ENCODE results near the gene GPR156.
A peak's percentile ranks its signal among the peaks of the same experiment; 100 is the strongest.
"Not testable (repeated sequence)": the region's sequence is repeated elsewhere in the genome, so short reads cannot be mapped to it uniquely, and the experiment has no call there.

The GPR156 gene

DNA sequence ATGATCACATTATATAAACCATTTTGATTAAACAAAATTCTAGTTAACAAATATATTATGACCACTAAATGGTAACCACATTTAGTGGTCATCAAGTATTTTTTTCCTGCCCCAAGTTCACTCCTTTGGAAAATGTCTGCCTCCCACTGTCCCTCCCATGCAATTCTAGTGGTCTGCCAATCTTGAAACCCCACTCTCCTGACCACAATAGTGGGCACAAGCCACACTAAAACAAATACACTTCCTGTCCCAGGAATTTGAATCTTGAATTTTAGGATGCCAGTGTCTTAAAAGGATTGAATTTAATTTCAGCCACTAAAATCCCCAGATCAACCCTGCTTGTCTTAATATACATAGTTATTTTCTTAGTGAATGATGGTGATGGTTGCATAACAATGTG, 14.0 kb upstream of the GPR156 start:
- Histone ChIP-seq H3K36me3 (ENCODE audit: control insufficient read depth, insufficient read depth, low read length) (no peaks in the 10 kb centered on the region), H3K9ac (ENCODE audit: low read length) (no peak overlapping the region), H3K4me1 (ENCODE audit: control insufficient read depth, insufficient read depth, low read length) (no peaks in the 10 kb centered on the region), H3K27me3 (ENCODE audit: control insufficient read depth, insufficient read depth, low read length) (no peaks in the 10 kb centered on the region), H3K4me3 (ENCODE audit: low read length) (no peak overlapping the region), H3K27ac (ENCODE audit: low read depth, low read length) (no peak overlapping the region)

DNA sequence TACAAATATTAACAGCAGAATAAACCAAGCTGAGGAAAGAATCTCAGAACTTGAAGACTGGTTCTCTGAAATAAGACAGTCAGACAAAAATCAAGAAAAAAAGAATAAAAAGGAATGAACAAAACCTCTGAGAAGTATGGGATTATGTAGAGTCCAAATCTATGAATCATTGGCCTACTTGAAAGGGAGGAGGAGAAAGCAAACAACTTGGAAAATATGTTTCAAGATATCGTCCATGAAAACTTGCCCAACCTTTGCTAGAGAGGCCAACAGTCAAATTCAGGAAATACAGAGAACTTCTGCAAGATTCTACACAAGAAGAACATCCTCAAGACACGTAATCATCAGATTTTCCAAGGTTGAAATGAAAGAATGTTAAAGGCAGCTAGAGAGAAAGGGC, 6.5 kb upstream of the GPR156 start:
- H3K4me1 ChIP-seq (ENCODE audit: control insufficient read depth, insufficient read depth, low read length); H3K4me3 ChIP-seq (ENCODE audit: low read length); H3K27me3 ChIP-seq (ENCODE audit: control insufficient read depth, insufficient read depth, low read length); H3K27ac ChIP-seq (ENCODE audit: low read depth, low read length); H3K36me3 ChIP-seq (ENCODE audit: control insufficient read depth, insufficient read depth, low read length); H3K9ac ChIP-seq (ENCODE audit: low read length): not testable (repeated sequence)

DNA sequence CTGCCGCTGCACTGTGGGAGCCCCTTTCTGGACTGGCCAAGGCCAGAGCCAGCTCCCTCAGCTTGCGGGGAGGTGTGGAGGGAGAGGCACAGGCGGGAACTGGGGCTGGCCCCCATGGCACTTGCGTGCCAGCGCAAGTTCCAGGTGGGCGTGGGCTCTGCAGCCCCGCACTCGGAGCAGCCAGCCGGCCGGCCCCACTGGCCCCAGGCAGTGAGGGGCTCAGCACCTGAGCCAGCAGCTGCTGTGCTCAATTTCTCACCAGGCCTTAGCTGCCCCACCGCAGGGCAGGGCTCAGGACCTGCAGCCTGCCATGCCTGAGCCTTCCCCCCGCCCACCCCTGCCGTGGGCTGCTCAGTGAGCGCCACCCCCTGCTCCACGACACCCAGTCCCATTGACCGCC, 4.6 kb upstream of the GPR156 start:
- Histone ChIP-seq H3K9ac (ENCODE audit: low read length) (no peak overlapping the region), H3K36me3 (ENCODE audit: control insufficient read depth, insufficient read depth, low read length) (no peaks in the 10 kb centered on the region), H3K4me1 (ENCODE audit: control insufficient read depth, insufficient read depth, low read length) (no peaks in the 10 kb centered on the region), H3K27me3 (ENCODE audit: control insufficient read depth, insufficient read depth, low read length) (no peaks in the 10 kb centered on the region), H3K27ac (ENCODE audit: low read depth, low read length) (no peak overlapping the region), H3K4me3 (ENCODE audit: low read length) (no peak overlapping the region)

DNA sequence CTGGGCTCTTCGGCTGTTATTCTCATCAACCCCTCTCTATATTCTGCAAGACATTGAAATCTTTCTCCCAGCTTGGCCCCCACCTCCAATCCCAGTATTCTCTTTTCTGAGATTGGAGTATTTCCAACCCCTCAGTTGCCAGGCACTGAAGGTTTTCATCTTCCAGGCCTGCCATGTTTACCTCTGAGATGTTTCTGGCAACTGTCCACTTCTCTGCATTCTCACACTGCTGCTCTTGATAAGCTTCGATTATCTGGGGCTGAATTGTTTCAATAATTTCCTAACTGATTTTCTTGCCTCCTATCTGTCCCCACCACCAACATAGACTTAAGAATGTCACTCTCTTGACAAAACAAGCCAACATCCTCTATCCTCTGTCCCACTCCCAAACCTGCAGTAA, 1.4 kb upstream of the GPR156 start:
- no peaks in the 10 kb centered on the region for H3K4me1 ChIP-seq (ENCODE audit: control insufficient read depth, insufficient read depth, low read length)
- H3K4me3 ChIP-seq (ENCODE audit: low read length) = no peak overlapping the region
- no peak overlapping the region for H3K9ac ChIP-seq (ENCODE audit: low read length)
- H3K27ac ChIP-seq (ENCODE audit: low read depth, low read length) = no peak overlapping the region
- no peaks in the 10 kb centered on the region for H3K27me3 ChIP-seq (ENCODE audit: control insufficient read depth, insufficient read depth, low read length)
- no peaks in the 10 kb centered on the region for H3K36me3 ChIP-seq (ENCODE audit: control insufficient read depth, insufficient read depth, low read length)

DNA sequence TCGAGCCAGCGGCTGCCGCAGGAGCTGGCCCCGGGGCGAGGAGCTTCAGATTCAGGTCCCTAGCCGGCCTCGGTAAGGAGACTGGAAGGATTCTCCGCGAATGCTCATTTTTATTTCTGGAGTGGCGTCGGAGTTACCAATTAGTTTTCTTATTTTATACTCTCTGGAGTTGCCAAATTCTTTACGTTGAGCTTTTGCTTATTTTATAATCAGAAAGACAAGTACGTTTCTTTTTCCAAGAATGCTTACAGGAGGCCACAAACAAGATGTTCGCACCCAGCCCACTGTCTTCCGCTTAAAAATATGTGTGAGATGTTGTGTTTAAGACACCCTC, 453 bp upstream of the GPR156 start:
- no peak overlapping the region for H3K9ac ChIP-seq (ENCODE audit: low read length)
- H3K36me3 ChIP-seq (ENCODE audit: control insufficient read depth, insufficient read depth, low read length) = no peaks in the 10 kb centered on the region
- no peak overlapping the region for H3K27ac ChIP-seq (ENCODE audit: low read depth, low read length)
- peak overlapping the region; percentile 57 for H3K4me3 ChIP-seq (ENCODE audit: low read length)
- H3K4me1 ChIP-seq (ENCODE audit: control insufficient read depth, insufficient read depth, low read length) = no peaks in the 10 kb centered on the region
- H3K27me3 ChIP-seq (ENCODE audit: control insufficient read depth, insufficient read depth, low read length) = no peaks in the 10 kb centered on the region

DNA sequence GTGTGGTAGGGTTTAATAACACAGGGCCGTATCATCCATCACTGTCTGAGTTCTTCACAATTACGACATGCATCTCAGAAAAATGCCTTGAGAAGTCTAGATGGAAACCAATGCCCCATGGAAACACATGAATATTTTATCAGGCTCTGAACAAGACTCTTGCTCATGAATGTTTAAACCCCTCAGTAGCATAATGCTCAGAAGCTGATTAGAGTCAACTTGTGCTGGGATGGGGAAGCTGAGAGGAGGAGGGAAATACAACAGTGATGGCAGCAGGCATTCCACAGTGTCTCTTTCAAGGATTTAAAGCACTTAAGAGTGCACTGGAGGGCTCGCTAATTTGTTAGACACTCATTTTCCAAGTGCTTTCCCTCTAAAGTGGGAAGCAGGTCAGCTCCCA, 3.8 kb downstream of the GPR156 start:
- no peak overlapping the region for H3K4me3 ChIP-seq (ENCODE audit: low read length)
- H3K27ac ChIP-seq (ENCODE audit: low read depth, low read length) = no peak overlapping the region
- H3K9ac ChIP-seq (ENCODE audit: low read length) = no peak overlapping the region

DNA sequence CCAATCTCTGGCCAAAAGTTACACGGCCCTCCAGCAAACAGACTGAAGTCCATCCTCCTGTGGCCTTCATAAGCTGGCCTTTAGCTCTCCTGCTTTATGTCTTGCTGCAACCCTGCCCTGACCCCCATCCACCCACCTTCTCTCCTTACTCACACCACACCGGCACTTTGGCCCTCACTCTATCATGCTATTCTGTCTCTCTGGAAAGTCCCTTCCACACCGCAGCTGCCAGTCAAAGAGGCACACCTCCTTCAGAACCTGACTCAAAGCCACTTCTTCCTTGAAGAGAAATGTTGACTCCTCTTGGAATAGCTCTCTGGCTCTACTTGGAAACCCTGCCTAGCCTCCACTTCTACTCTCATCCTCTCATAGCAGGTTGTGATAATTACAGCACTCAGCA, 4.5 kb downstream of the GPR156 start:
- H3K36me3 ChIP-seq (ENCODE audit: control insufficient read depth, insufficient read depth, low read length) = no peaks in the 10 kb centered on the region
- no peak overlapping the region for H3K4me3 ChIP-seq (ENCODE audit: low read length)
- H3K27ac ChIP-seq (ENCODE audit: low read depth, low read length) = no peak overlapping the region
- H3K4me1 ChIP-seq (ENCODE audit: control insufficient read depth, insufficient read depth, low read length) = no peaks in the 10 kb centered on the region
- no peaks in the 10 kb centered on the region for H3K27me3 ChIP-seq (ENCODE audit: control insufficient read depth, insufficient read depth, low read length)
- H3K9ac ChIP-seq (ENCODE audit: low read length) = no peak overlapping the region

More for the DNA sequence above, 3.8 kb downstream of the GPR156 start:
- Histone ChIP-seq H3K27me3 (ENCODE audit: control insufficient read depth, insufficient read depth, low read length) (no peaks in the 10 kb centered on the region), H3K4me1 (ENCODE audit: control insufficient read depth, insufficient read depth, low read length) (no peaks in the 10 kb centered on the region), H3K36me3 (ENCODE audit: control insufficient read depth, insufficient read depth, low read length) (no peaks in the 10 kb centered on the region)

DNA sequence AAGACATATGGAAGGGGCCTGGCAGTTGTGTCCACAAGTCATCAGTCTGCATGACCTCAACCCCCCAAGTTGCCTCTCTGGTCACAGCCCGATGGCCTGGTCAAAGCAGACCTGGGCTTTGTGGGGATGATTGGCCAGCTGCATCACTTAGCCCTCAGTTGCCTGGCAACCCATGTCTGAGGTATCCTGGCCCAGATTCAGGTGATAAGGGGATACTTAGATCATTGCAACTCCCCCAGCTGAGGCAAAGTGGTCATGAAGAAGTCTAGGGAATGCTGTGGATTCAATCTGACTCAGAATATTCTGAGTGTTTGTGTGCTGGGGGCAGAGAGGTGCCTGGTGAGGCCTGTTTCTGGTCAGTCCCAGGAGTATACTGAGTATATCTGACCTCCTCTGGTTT, 5.0 kb downstream of the GPR156 start:
- Histone ChIP-seq H3K9ac (ENCODE audit: low read length) (no peak overlapping the region), H3K36me3 (ENCODE audit: control insufficient read depth, insufficient read depth, low read length) (no peaks in the 10 kb centered on the region)

DNA sequence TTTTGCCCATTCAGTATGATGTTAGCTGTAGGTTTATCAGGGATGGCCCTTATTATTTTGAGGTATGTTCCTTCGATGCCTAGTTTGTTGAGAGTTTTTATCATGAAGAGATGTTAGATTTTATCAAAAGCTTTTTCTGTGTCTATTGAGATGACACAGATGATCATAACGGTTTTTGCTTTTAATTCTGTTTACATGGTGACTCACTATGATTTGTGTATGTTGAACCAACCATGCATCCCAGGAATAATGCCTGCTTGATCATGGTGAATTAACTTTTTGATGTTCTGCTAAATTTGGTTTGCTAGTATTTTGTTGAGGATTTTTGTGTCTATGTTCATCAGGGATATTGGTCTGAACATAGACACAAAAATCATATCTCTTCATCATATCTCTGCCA, 8.3 kb downstream of the GPR156 start:
- no peaks in the 10 kb centered on the region for H3K27me3 ChIP-seq (ENCODE audit: control insufficient read depth, insufficient read depth, low read length)
- no peak overlapping the region for H3K4me3 ChIP-seq (ENCODE audit: low read length)
- H3K9ac ChIP-seq (ENCODE audit: low read length) = no peak overlapping the region
- H3K27ac ChIP-seq (ENCODE audit: low read depth, low read length) = no peak overlapping the region
- H3K36me3 ChIP-seq (ENCODE audit: control insufficient read depth, insufficient read depth, low read length) = no peaks in the 10 kb centered on the region
- no peaks in the 10 kb centered on the region for H3K4me1 ChIP-seq (ENCODE audit: control insufficient read depth, insufficient read depth, low read length)

More for the DNA sequence above, 5.0 kb downstream of the GPR156 start:
- Histone ChIP-seq H3K27me3 (ENCODE audit: control insufficient read depth, insufficient read depth, low read length) (no peaks in the 10 kb centered on the region), H3K4me3 (ENCODE audit: low read length) (no peak overlapping the region), H3K27ac (ENCODE audit: low read depth, low read length) (no peak overlapping the region), H3K4me1 (ENCODE audit: control insufficient read depth, insufficient read depth, low read length) (no peaks in the 10 kb centered on the region)

DNA sequence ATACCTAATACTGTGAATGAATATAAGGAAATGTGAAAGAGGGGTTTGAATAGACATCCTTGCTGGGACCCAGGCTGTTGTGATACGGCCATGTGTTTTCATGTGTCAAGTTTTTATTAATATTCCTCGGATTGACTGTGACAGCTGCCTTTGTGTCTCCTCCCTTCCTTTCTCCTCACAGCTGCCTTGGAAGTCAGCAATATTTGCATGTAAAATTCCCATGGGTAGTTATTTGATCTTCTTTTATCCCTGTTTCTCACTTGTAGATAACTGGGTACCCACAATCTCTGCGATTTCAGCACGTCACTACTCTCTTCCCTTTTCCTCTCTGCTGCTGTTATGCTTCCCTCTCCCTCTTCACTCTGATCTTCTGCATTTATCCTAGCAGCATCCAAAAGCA, 9.4 kb downstream of the GPR156 start:
- no peaks in the 10 kb centered on the region for H3K36me3 ChIP-seq (ENCODE audit: control insufficient read depth, insufficient read depth, low read length)
- H3K27me3 ChIP-seq (ENCODE audit: control insufficient read depth, insufficient read depth, low read length) = no peaks in the 10 kb centered on the region
- no peak overlapping the region for H3K4me3 ChIP-seq (ENCODE audit: low read length)

DNA sequence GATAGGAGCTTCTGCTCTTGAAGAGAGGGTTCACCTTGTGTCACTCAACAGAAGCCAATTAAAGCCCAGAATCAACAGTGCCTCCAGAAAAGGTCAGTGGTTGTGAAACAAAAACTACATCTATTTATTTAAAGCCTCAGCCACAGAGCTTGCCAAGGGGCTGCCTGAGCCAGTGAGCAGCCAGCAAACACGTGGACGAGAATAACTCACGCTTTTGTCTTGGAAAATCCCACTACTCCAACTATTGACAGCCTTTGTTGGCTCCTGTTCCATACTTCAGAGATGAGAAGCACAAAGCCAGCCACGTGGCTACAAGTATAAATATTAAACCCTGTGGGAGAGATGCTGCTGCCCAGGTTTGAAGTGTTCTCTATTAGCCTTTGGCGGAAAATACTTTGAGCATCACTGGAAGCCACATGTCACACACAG, 10.3 kb downstream of the GPR156 start:
- no peaks in the 10 kb centered on the region for H3K27me3 ChIP-seq (ENCODE audit: control insufficient read depth, insufficient read depth, low read length)
- no peaks in the 10 kb centered on the region for H3K36me3 ChIP-seq (ENCODE audit: control insufficient read depth, insufficient read depth, low read length)
- H3K9ac ChIP-seq (ENCODE audit: low read length) = no peak overlapping the region
- no peaks in the 10 kb centered on the region for H3K4me1 ChIP-seq (ENCODE audit: control insufficient read depth, insufficient read depth, low read length)
- no peak overlapping the region for H3K4me3 ChIP-seq (ENCODE audit: low read length)
- H3K27ac ChIP-seq (ENCODE audit: low read depth, low read length) = no peak overlapping the region

More for the DNA sequence above, 9.4 kb downstream of the GPR156 start:
- Histone ChIP-seq H3K27ac (ENCODE audit: low read depth, low read length) (no peak overlapping the region), H3K9ac (ENCODE audit: low read length) (no peak overlapping the region), H3K4me1 (ENCODE audit: control insufficient read depth, insufficient read depth, low read length) (no peaks in the 10 kb centered on the region)

DNA sequence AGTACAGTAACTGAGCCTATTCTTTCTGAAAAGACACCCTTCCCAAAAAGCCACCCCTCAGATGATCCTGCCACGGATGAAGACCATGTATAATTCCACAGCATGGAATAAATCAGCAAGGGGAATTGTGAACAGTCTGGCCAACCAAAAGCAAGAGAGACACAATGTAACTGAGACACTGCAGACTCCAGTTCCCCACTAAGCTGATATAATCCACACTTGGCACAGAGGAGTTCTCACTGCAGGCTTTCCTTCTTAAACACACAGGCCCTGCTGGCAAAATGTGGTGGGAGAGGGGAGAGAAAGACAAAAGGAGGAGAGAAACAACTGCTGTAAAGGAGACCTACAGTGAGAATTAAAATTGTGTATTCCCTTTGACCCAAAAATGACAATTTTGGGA, 12.7 kb downstream of the GPR156 start:
- Histone ChIP-seq H3K27me3 (ENCODE audit: control insufficient read depth, insufficient read depth, low read length) (no peaks in the 10 kb centered on the region), H3K4me1 (ENCODE audit: control insufficient read depth, insufficient read depth, low read length) (no peaks in the 10 kb centered on the region)

DNA sequence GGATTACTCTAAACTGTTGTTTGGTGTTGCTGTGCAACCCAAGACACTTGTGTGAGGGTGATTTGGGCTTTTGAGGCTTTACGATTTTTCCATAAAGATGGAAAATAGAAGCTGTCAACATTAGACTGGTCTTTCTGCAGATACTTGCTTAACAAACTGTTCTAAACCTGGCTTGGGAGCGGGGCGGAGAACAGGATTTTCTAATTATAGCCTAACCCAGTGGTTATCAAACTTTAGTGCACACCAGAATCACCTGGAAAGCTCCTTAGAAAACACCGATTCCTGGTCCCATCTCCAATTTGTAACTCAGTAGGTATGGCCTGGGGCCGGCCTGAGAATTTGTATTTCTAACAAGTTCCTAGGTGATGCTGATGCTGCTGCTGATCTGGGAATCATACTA, 19.0 kb downstream of the GPR156 start:
- no peaks in the 10 kb centered on the region for H3K36me3 ChIP-seq (ENCODE audit: control insufficient read depth, insufficient read depth, low read length)
- no peak overlapping the region for H3K4me3 ChIP-seq (ENCODE audit: low read length)
- H3K4me1 ChIP-seq (ENCODE audit: control insufficient read depth, insufficient read depth, low read length) = no peaks in the 10 kb centered on the region
- no peak overlapping the region for H3K27ac ChIP-seq (ENCODE audit: low read depth, low read length)
- no peak overlapping the region for H3K9ac ChIP-seq (ENCODE audit: low read length)
- H3K27me3 ChIP-seq (ENCODE audit: control insufficient read depth, insufficient read depth, low read length) = no peaks in the 10 kb centered on the region

More for the DNA sequence above, 12.7 kb downstream of the GPR156 start:
- Histone ChIP-seq H3K9ac (ENCODE audit: low read length) (no peak overlapping the region), H3K27ac (ENCODE audit: low read depth, low read length) (no peak overlapping the region), H3K4me3 (ENCODE audit: low read length) (no peak overlapping the region), H3K36me3 (ENCODE audit: control insufficient read depth, insufficient read depth, low read length) (no peaks in the 10 kb centered on the region)

DNA sequence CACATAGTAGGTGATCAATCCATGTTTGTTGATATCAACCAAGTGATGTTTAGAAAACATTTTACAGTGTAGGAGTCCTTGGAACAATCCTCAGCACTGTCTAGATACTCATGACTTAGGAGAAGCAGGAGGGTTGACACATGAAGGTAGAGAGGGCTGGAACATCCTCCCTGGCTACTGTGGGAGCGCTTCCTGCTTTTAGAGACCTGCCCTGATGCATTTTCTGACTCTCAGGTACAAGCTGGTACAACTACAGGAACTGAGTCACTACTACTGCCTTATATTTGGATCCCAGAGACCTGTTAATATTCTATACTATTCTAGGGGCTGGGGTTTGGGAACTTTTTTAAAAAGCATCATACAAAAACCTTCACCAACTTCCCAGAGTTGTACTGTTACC, 20.1 kb downstream of the GPR156 start:
- no peak overlapping the region for H3K9ac ChIP-seq (ENCODE audit: low read length)
- H3K36me3 ChIP-seq (ENCODE audit: control insufficient read depth, insufficient read depth, low read length) = no peaks in the 10 kb centered on the region
- no peaks in the 10 kb centered on the region for H3K27me3 ChIP-seq (ENCODE audit: control insufficient read depth, insufficient read depth, low read length)
- H3K4me3 ChIP-seq (ENCODE audit: low read length) = no peak overlapping the region
- H3K4me1 ChIP-seq (ENCODE audit: control insufficient read depth, insufficient read depth, low read length) = no peaks in the 10 kb centered on the region
- H3K27ac ChIP-seq (ENCODE audit: low read depth, low read length) = no peak overlapping the region
